HepG2 (cell line): ENCODE measurements around the gene TMEM256.

Experiments used
- SIN3A ChIP-seq: IDR thresholded peaks from 2 replicates; pipeline ENCODE4 v1.6.1; 2011; ENCODE audit warnings: low read depth, mild to moderate bottlenecking, control low read depth, low read length, borderline replicate concordance
- SRSF1 ChIP-seq: fragments of 200-400 bp; formaldehyde crosslinking; optimal IDR thresholded peaks from 2 replicates; pipeline ENCODE3; 2017; ENCODE audit warnings: mild to moderate bottlenecking, low read depth, low read length, moderate library complexity
- ZNF337 ChIP-seq: sonication (generic); formaldehyde crosslinking; IDR thresholded peaks from 2 replicates; pipeline ENCODE4 v1.5.1; 2020; ENCODE audit warnings: missing genetic modification reagents, low read depth, mild to moderate bottlenecking, borderline replicate concordance
- ZNF746 ChIP-seq: sonication (generic); formaldehyde crosslinking; IDR thresholded peaks from 2 replicates; pipeline ENCODE4 v1.8.0; 2022; ENCODE audit warnings: mild to moderate bottlenecking, missing genetic modification reagents

DNA sequence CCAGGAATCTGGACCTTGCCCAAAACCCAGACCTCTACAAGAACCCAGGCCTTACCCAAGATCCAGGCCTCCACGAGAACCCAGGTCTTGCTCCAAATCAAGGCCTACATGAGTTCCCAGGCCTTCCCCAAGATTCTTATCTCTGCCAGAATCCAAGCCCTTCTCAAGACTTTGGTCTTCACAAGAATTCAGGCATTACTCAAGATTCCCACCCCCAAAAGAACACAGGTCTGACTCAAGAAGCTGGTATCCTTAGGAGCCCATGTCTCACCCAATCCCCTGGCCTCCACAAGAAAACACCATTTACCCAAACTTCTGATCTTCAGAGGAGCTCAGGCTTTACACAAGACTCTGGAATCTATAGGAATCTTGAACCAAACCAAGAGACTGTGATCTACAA, 27.3 kb upstream of the TMEM256 start:
- no peak for TF ChIP-seq ZNF746 (CRISPR knock-in tag)
- no peak for TF ChIP-seq SIN3A
- no peak for TF ChIP-seq SRSF1
- TF ChIP-seq ZNF337 (CRISPR knock-in tag), result no peak
